GM19240 (cell line): ENCODE measurements around the gene NXPH4.

Source experiments
- DNase-seq: peaks from one replicate; pipeline ENCODE4 v3.0.0; 2011; ENCODE audit warnings: low spot score; ENCODE audit not compliant: insufficient read length

Gene NXPH4

GRCh38 chr12:57216014-57216911, at the start of gene NXPH4:
NXPH4 (plus strand) TSS chr12:57216794; CDS start chr12:57216970, 176 bp downstream.
- no peak for DNase-seq

GRCh38 chr12:57166971-57167371, 49.6 kb upstream of the NXPH4 start:
- no peak for DNase-seq

GRCh38 chr12:57168058-57168457, 48.5 kb upstream of the NXPH4 start:
- DNase-seq: no peak

GRCh38 chr12:57169046-57169795, 47.4 kb upstream of the NXPH4 start:
- no peak for DNase-seq

- DNase-seq: no peak
Measured at GRCh38 chr12:57169969-57170368, 46.6 kb upstream of the NXPH4 start.

- DNase-seq: no peak
Measured at GRCh38 chr12:57170408-57170807, 46.2 kb upstream of the NXPH4 start.

- DNase-seq: no peak
Measured at GRCh38 chr12:57170927-57171326, 45.7 kb upstream of the NXPH4 start.

- DNase-seq: no peak
Measured at GRCh38 chr12:57171668-57172067, 44.9 kb upstream of the NXPH4 start.

GRCh38 chr12:57173089-57173488, 43.5 kb upstream of the NXPH4 start:
- no peak for DNase-seq

GRCh38 chr12:57173683-57174082, 42.9 kb upstream of the NXPH4 start:
- DNase-seq: no peak

GRCh38 chr12:57175428-57176138, 41.0 kb upstream of the NXPH4 start:
- no peak for DNase-seq

GRCh38 chr12:57176139-57176477, 40.5 kb upstream of the NXPH4 start:
- no peak for DNase-seq

GRCh38 chr12:57176846-57177245, 39.7 kb upstream of the NXPH4 start:
- DNase-seq: no peak

GRCh38 chr12:57177354-57177753, 39.2 kb upstream of the NXPH4 start:
- no peak for DNase-seq

GRCh38 chr12:57178213-57178612, 38.4 kb upstream of the NXPH4 start:
- DNase-seq: no peak

GRCh38 chr12:57179331-57180086, 37.1 kb upstream of the NXPH4 start:
- DNase-seq: no peak

- no peak for DNase-seq
Measured at GRCh38 chr12:57180321-57180989, 36.1 kb upstream of the NXPH4 start.

- DNase-seq: no peak
Measured at GRCh38 chr12:57181072-57181471, 35.5 kb upstream of the NXPH4 start.

- no peak for DNase-seq
Measured at GRCh38 chr12:57181561-57182155, 34.9 kb upstream of the NXPH4 start.

- DNase-seq: peak; percentile 100
Measured at GRCh38 chr12:57182918-57183575, 33.5 kb upstream of the NXPH4 start.
